T-helper 1 cell (primary cell): Measurements from ENCODE around the gene EIF3F.

ENCODE experiments used
- DNase-seq, 5 donors: peaks; one replicate each; pipeline ENCODE4 v3.0.0-alpha.2; 2012 to 2020

The EIF3F gene

DNA sequence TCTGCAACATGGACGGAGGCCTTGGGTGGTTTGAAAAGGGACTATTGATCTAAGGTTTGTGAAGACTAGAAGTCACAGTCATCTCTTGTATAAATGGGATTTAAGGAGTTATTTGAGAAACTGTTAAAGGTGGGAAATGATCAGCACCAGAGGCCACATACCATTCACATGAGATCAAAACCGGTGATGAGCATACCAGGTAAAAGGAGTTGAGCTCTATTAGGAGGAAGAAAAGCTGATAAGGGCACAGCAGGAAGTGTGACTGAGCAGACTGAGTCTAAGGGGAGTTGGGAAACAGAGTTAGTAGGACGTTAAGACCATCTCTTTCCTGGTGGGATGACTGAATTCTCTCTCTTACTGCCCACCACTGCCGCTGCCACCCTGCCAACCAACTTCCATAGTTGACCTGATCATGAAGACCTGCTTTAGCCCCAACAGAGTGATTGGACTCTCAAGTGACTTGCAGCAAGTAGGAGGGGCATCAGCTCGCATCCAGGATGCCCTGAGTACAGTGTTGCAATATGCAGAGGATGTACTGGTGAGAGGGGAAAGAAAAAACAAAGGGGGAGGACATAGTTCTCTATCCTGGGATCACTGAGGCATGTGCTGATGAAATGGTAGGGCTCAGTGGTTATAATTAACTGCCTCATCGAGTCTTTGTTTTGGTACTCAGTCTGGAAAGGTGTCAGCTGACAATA lies 7.6 kb downstream of the EIF3F start:
- DNase-seq: no peak

DNA sequence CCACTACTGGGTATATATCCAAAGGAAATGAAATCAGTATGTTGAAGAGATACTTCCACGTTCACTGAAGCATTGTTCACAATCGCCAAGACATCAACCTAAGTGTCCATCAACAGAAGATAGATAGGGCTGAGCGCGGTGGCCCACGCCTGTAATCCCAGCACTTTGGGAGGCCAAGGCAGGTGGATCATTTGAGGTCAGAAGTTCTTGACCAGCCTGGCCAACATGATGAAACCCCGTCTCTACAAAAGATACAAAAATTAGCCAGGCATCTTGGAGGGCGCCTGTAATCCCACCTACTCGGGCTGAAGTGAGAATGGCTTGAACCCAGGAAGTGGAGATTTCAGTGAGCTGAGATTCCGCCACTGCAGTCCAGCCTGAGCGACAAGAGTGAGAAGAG lies 12.7 kb downstream of the EIF3F start:
- DNase-seq: no peak

DNA sequence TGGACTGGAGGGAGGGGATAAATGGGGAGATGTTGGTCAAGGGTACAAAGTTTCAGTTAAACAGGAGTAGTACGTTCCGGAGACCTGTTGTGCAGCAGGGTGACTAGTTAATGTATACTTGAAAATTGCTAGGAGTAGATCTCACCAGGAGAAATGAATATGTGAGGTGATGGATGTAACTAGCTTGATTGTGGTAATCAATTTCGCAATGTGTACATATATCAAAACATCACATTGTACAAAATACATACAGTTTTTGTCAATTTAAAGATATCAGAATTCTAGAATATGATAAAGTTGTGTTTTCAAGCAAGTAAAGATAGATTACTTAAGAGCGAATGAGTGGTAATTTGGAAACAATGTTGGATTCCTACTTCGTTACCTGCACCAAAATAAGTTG lies 13.3 kb downstream of the EIF3F start:
- DNase-seq: no peak

DNA sequence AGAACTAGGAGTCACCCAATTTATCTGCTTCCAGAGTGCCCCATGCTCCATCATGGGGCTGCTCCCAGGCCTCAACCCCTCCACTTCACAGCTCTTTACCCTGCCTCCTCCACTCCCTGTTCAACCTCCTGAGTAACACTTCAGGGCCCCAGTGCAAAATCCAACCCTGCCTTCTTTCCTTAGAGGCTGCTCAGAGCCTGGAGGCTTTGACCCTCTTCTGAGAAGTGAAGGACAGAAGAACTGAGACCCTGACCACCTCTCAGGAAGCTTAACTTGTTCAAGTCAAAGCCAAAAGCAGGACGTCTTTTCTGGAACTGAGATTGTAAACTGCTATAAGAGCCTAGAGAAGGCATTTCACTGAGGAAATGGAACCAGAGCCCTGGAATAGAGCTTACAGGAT lies 15.5 kb downstream of the EIF3F start:
- no peak for DNase-seq

DNA sequence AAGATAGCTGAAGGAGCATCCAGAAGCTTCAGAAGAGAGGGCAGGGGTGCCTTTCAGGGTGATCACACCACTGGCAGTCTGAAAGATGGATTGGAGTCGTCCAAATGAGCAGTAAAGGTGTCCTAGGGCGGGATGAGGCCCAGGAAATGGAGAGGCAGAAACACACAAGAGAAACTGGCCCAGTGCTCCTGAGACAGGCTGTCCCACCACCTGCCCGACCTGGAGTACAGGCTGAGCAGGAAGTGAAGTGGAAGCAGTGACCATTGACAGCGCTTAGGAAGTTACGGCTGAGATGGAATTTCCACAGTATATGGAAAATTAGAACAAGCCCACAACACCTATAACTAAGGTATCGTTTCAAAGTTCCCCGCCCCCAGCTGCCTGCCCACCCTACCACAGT lies 16.1 kb downstream of the EIF3F start:
- DNase-seq: no peak

DNA sequence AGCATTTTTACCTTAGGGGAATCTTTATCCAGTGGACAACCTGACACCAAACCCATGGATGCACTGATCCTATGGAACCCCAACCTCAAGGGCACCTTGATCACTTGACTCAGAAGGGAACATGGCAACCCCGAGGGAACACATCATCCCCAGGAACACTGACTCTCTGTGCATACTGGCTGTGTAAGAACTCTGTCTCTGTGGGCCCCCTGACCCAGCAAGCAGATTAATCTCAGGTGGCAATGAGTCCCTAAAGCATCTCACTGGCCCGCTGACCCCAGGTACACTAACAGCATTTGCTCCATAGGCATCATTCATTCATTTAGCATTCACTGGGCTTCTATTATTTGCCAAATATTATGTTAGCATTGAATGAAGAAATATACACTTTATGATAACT lies 16.9 kb downstream of the EIF3F start:
- DNase-seq: no peak

DNA sequence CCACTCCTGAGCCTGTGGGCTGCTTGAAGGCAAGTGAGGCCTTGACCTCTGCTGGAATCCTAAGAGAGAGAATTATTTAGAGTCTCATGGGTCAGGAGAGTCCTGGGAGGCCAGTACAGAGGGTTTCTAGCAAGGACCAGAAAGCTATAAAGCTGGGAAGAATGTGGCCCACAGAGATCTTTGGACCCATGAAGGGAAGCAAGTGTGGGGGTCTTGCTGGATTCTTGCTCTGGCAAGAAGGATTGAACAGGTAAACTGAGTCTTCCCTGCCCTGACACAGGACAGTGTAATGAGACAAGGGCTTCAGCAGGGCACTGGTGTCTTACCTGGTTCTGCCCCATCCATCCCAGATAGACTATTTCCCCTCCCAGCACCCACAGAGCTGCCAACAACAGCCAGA lies 18.4 kb downstream of the EIF3F start:
- DNase-seq: no peak

DNA sequence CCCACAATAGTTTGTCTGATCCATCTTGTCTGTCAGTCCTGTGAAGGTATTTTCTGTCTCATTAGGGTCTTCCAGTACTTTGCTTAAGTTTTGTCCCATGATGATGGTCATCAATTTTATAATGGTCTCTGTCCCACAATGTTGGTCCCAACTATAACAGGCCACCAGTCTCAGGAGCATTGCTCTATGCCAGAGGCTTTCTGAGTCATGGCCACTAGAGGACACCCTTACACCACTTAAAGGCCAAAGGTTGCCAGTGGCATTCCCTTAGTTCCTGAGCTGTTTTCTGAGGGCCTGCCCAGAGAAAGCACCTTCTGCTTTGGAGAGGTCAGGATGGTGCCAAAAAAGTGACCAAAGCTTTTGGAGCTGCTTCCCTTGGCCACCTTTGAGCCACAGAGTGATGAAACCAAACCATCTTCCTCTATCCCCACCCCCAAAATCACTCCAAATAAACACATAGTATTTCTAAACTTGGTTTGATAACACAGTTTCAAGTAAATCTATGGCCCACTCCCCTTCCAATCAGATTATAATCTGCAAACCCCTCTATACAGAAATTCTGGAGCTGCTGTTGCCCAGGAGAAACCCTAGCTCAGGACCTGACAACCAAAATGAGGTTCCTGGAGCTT lies 19.3 kb downstream of the EIF3F start:
- peak in 4 of 5 donors; percentile 13 to 34 (median 25) for DNase-seq

DNA sequence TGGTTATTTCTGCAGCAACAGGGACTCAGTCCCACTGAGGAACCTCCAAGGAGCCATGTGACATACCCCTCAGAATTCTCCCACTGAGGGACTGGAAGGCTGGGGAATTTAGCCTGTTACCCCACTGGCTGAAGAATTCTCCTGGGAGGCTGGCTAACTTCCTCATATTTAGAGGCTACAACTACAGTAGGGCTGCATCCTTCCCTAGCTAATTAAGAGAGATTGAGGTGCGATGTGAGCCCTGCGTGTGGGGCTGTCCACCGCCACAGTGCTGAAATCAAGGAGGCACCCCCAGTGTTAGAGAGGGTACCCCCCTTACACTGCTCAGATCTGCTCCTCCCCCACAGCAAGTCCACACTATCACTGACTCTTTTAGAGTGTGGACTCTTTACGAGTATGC lies 21.1 kb downstream of the EIF3F start:
- no peak for DNase-seq

DNA sequence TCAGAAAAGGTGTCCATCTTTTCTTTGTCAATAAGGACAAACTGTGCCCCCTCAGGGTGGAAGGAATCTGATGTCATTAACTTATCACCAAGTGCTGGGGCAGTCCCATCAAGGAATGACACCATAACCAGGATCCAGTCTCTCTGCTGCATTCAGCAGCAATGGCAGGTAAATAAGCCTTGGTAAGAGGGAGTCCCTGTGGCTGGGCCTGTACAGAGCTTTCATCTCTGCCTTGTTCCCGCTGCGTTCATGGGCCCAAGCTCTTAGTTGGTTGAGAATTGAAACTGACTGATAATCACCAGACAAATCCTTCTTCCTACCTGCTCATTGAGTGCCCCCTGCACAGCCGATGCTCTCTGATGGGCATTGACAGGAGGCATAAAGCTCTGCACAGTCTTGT lies 22.7 kb downstream of the EIF3F start:
- DNase-seq: no peak

DNA sequence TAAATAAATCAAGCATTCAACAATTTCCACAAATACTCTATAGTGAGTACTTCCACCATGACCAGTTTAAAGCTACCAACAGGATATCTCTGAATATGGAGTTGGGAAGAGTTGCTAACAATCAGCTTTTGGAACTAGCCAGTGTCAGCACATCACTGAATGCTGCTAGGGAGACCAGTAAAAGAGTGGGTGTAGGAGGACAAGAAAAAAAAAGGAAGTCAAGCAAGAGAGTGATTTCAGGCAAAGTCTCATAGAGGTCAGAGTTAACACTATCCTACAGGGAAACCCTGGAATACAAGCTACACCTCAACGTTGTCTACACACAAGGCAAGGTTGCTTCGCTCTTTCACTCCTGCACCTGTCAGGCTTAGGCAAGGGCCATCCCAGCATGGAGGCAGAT lies 24.2 kb downstream of the EIF3F start:
- no peak for DNase-seq

DNA sequence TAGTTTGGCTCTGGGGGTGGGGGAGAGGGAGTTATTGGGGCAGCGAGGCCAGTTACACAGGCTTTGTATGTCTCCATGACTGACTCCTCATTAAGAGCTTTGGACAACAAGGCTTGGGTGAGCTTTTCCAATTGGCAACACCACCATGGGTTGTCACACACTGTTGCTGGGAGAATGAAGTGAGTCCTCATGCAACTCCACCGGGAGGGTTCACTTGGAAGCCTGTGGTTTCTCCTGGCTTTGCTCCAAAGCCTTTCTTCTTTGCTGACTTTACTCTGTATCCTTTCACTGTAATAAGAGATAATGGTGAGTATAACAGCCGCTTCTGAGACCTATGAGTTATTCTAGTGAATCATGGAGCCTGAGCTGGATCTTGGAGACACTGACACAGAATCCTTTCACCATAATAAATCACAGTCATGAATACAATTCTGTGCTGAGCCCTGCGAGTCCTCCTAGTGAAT lies 24.9 kb downstream of the EIF3F start:
- DNase-seq: no peak

DNA sequence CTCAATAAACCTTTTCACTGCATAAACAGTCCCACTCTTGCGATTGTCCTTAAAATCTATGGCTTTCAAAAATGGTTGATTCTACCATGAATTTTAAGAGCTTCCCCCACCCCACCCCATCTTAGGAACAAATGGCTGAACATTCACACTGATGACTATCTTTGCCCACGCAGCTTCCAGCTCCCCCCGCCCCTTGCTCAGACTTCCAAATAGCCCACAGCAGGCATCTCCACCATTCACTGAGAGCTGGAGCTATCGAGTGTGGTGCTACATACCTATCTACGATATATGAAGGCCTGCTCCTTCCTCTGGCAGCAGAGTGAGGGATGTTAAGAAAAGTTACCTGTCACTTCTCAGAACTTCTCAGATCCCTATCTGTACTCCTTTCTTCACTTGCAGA lies 26.7 kb downstream of the EIF3F start:
- DNase-seq: no peak

DNA sequence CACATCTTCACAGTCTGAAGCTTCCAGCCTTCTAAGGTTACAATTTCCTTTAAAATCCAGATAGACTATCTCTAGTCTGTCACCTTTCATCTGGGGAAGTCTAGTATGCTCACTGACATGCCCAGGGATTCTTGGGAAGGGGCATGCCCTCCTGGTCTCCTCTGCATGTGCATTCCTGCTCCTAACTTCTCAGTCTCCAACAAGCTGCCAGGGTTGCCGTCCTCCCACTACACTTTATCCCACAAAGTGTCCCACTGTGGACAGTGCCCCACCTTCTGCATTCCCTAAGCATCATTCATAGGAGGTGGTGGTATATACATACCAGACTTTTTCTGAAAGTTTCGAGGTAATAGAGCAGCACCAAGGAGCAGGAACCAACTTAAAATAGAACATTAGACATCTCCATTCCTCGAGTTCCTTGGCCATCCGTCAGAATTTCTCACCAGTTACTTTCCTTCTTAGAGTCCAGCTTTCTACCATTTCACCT lies 28.7 kb downstream of the EIF3F start:
- no peak for DNase-seq

DNA sequence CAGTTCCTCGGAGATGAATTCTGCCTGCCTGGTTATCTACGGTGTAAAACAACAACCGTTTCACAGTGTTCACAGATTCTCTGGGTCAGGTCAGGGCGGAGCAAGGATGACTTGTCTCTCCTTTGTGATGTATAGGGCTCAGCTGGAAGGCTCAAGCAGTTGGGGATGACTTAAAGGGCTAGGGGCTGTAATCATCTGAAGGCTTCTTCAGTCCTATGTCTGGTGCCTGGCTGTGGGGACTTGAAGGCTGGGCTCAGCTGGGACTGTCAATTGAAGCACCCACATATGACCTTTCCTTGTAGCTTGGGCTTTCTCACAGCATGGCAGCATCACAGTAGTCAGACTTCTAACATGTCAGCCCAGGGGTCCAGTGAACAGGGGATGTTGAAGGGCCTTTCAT lies 29.3 kb downstream of the EIF3F start:
- no peak for DNase-seq

DNA sequence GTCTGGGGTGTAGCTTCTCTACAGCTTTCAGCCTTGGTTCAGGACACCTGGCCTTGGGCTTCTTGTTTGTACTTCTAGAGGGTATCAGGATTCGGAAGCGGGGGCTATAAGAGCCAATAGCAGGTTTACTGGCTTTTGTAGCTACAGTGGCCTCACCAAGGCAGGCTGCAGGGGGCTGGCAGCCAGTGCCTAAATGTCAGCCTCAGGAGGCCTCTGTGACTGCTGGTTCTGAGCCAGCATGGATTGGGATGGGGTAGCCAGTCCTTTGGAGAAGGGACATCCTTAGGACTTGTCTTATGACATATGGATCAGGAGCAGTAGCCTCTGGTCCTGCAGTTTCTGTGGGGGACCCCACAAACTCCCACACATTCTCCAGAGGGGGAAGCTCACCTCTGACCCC lies 29.9 kb downstream of the EIF3F start:
- DNase-seq: no peak

DNA sequence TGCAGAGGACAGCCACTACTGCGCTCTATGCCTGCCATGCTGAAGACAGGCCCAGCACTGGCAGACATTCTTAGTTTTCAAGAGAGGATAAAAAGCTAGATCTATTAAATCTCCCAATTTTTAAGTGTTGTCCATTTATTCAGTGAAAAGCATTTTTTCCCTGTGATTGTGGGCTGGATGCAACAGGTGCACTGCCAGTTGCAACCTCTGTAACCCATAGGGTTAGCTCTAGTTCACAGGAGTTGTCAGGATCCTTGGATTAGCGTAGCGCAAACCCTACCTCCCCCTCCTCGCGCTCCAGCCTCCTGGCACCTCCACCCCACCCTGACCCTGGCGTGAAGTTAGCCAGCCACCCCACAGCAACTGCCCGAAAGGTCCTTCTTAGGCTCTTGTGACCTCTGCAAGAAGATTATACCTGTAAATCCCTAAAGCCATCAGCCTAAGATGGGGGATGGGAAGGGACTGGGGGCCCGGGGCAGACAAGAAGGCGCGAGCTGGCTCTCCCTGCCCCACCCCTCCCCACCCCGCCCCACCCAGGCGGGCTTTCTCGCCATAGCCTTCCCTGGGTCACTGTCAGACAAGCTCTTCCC lies 30.9 kb downstream of the EIF3F start:
- DNase-seq: no peak

DNA sequence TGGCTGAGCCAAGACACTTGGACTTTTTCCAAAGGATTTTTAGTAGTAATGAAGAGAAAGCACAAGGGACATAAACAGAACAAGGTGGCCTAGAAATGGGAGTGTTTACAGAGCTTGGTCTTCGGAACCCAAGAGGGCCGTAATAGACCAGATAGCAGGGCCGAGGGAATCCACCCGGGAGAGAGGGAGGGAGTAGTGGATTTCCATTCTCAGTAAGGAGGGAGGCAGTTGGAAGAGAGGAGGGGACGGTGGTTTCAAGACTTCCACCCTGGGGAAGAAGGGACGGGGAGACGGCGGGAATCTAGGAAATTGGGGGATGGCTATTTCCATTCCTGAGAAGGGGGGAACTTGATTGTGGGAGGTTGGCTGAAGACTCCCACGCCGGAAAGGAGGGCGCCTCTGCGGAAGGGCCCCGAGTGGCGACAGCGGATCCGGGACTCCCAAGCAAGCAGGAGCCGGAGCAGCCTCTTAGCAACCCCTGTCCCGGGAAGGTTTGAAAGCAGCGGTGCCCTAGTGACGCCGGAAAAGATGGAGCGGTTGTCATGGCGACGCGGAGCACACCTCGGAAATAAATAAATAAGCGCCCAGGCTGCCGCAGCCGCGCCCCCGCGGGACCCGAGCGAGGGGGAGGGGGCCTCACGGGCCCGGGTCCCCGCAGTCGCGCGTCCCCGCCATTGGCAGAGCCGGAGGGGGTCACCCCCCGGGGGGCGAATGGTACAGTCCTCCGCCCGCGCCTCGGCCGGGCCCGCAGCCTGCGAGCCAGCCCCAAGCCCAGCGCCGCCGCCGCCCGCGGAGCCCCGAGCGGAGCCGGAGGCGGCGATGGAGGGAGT lies 31.6 kb downstream of the EIF3F start:
- DNase-seq: peak; percentile 52 to 77 (median 69)

DNA sequence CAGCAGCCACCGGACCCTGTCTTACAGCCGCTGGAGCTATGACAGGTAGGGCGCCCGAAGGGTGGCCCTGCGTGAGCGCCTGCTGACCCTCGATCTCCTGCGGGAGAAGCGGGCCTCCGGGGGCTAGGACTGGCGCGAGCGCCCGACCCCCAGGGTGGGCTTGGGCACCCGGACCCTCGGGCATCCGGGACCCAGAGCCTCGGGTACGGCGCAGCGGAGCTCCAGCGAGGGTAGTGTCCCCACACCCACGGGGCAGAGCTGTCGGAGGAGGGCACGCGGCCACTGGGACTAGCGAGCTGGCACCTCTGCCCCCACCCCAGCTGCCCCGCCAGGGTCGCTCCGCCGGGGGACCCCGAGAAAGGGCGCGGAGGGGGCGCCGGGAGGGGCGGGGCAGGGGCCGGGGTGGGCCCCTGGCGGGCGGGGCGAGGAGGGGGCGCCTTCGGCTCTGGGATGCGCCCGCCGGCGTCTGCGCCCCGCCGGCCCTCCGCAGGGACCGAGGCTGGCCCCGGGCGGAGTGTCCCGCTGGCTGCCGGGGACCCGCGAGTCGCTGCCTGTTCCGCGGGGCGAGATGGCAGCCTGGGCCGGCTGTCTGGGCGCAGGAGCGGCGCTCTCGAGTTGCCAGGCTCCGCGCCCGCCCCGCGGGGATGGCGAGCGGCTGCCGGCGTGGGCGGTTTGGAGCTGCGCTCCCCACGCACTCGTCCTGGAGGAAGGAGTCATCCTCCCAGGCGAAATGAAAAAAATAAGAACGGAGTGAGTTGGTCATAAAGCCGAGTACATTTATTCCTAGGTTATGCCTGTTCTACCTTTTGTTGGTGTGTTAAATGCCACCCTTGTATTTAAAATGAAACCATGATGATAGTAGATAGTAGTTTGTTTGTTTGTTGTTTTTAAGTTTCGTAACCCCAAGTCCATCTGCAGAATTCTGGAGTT lies 32.4 kb downstream of the EIF3F start:
- DNase-seq: peak in 2 of 5 donors; percentile 13 to 29

DNA sequence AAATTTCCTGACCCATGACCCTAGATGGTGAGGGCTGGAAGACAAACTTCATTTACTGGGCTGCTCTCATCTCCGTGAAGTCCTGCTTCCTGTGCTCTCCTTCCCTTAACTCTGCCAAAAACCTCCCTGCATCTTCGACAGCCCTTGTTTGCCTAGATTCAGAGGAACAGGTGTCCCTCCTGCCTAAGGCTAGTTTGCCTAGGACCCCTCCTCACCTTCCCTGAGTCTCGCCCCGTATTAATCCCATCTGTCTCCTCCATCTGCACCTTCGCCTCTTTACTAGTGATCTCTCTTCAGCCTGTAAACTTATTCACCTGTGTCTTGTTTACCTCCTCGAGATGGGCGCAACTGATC lies 33.1 kb downstream of the EIF3F start:
- DNase-seq: no peak

DNA sequence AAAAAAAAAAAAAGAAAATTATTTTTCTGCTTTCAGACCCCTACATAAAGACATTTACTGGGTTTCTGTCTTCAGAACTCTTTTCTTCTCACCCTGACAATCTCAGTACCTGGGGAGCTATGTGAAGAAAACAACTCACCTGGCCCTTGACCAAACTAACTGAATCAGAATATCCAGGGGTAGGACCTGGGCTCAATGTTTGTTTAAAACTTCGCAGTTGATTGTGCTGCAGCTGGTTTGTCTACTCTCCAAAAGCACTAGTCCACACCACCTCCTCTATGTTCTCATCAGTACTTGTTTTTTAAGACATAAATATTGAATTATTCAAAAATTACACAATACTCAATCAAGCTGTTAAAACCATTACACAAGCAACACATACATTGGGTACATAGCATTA lies 34.8 kb downstream of the EIF3F start:
- DNase-seq: no peak

DNA sequence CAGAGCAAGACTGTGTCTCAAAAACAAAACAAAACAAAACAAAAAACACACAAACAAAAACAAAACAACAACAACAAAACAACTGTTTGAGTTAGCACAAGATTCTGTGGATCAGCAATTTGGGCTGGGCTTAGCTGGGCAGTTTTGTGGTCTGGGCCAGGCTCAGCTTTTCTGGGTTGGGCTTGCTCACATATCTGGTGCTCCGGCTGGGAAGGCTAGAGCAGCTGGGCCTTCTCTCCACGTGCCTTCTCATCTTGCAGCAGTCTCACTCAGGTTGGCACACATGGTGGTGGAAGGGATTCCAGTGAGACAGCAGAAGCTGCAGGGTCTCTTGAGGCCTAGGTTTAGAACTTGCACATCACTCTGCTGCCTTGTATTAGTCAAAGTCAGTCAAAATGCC lies 35.7 kb downstream of the EIF3F start:
- no peak for DNase-seq
